A673 (cell line): ENCODE data around the gene EIF3F. TPM values are rescaled to one million over a fixed set of nuclear protein-coding genes. Genes with fewer than 3 reads are reported as not detected.

Experiments
- Bru-seq: library from RNA; stranded (reverse); fragments of 400-500 nt; gene quantifications from one replicate; lab custom pipeline; 2021; lab: Mats Ljungman, UMichigan
- BruChase-seq, 2 experiments: library from RNA; stranded (reverse); fragments of 400-500 nt; gene quantifications; one replicate each; lab custom pipeline; 2021; lab: Mats Ljungman, UMichigan
- BruUV-seq: library from RNA; stranded (reverse); fragments of 400-500 nt; replicated peaks from 2 replicates; lab custom pipeline; 2021; lab: Mats Ljungman, UMichigan
- CTCF ChIA-PET: fragments of 300-600 bp; sonication (Branson Sonifier 250); formaldehyde crosslinking; loops from one replicate; lab custom pipeline; 2022; ENCODE audit warnings: antibody characterized with exemption; lab: Charles Lee
- POLR2A ChIA-PET: fragments of 300-600 bp; sonication (Branson Sonifier 250); formaldehyde crosslinking; loops from one replicate; lab custom pipeline; 2022; ENCODE audit warnings: antibody characterized with exemption; ENCODE audit not compliant: low non-redundant PET; lab: Charles Lee
- DNase-seq: peaks from one replicate; pipeline ENCODE4 v3.0.0-alpha.2; 2015; ENCODE audit warnings: low spot score
- H3K27ac ChIP-seq: fragments of 200-600 bp; sonication (generic); 2 replicates; pipeline ENCODE4 v1.5.1; 2016; ENCODE audit warnings: mixed run types, low read depth, mild to moderate bottlenecking, mixed read lengths, antibody characterized with exemption, low read length; ENCODE audit not compliant: poor library complexity, severe bottlenecking
- H3K27me3 ChIP-seq: fragments of 200-600 bp; sonication (generic); replicated peaks from 2 replicates; pipeline ENCODE4 v1.6.1; 2017; ENCODE audit warnings: mixed run types, low read depth, mild to moderate bottlenecking, mixed read lengths, antibody characterized with exemption, low read length; ENCODE audit not compliant: insufficient read depth, poor library complexity
- H3K36me3 ChIP-seq: fragments of 200-600 bp; sonication (generic); 2 replicates; pipeline ENCODE4 v1.6.1; 2016; ENCODE audit warnings: mixed run types, mild to moderate bottlenecking, mixed read lengths, antibody characterized with exemption, low read length; ENCODE audit not compliant: insufficient read depth, poor library complexity, severe bottlenecking
- H3K4me1 ChIP-seq: fragments of 200-600 bp; sonication (generic); 2 replicates; pipeline ENCODE4 v1.6.1; 2017; ENCODE audit warnings: mixed run types, mild to moderate bottlenecking, mixed read lengths, antibody characterized with exemption, low read length; ENCODE audit not compliant: insufficient read depth, poor library complexity, severe bottlenecking
- H3K4me3 ChIP-seq: fragments of 200-600 bp; sonication (generic); 2 replicates; pipeline ENCODE4 v1.5.1; 2016; ENCODE audit warnings: low read depth, mixed run types, mild to moderate bottlenecking, mixed read lengths, low read length; ENCODE audit not compliant: poor library complexity, severe bottlenecking
- H3K9me3 ChIP-seq: fragments of 200-600 bp; sonication (generic); 2 replicates; pipeline ENCODE4 v1.6.1; 2016; ENCODE audit warnings: mixed run types, low read depth, mild to moderate bottlenecking, mixed read lengths, antibody characterized with exemption, low read length; ENCODE audit not compliant: poor library complexity, severe bottlenecking
- EZH2 ChIP-seq: fragments of 200-600 bp; sonication (generic); IDR thresholded peaks from 2 replicates; pipeline ENCODE4 v1.6.1; 2017; ENCODE audit warnings: borderline replicate concordance, low read depth, mild to moderate bottlenecking, mixed read lengths, antibody characterized with exemption, low read length; ENCODE audit not compliant: poor library complexity, severe bottlenecking
- intact Hi-C: fragments of 100-400 bp; cut with micrococcal nuclease; formaldehyde crosslinking; loops from one replicate; pipeline ENCODE4 v1.10.0; 2022; ENCODE audit not compliant: unreplicated experiment
- long read RNA-seq: library from polyadenylated mRNA; stranded (forward); transcript quantifications from one replicate; pipeline ENCODE4 v2.0.0, GENCODE V29; 2022
- total RNA-seq: library from RNA; stranded (reverse); gene quantifications from 2 replicates; pipeline ENCODE4 v1.2.3, GENCODE V29; 2021
- TF ChIP-seq, protein P1 (sequence below): fragments of 300-800, 200-600 bp; sonication (generic); conservative IDR thresholded peaks from 2 replicates; pipeline ENCODE4 v1.5.1; 2017; ENCODE audit warnings: low read depth, mild to moderate bottlenecking, antibody characterized with exemption, low read length, moderate library complexity, mixed read lengths

Gene EIF3F
- total RNA-seq (146 and 151 TPM in 2 replicates), Bru-seq, nascent RNA (percentile 77 among the genes with signal in this experiment), BruChase-seq, experiment 1, labeled RNA remaining after a 2-hour chase (percentile 63 among the genes with signal in this experiment), BruChase-seq, experiment 2, labeled RNA remaining after a 6-hour chase (percentile 71 among the genes with signal in this experiment)
- long read RNA-seq, transcript EIF3F-201 (8 exons, 1,254 nt) = major isoform, 148 of 164 reads
- long read RNA-seq, partial matches to known transcripts = 8 of 164 reads
- long read RNA-seq, other reads (novel, unspliced or antisense) = 7 of 164 reads

DNA sequence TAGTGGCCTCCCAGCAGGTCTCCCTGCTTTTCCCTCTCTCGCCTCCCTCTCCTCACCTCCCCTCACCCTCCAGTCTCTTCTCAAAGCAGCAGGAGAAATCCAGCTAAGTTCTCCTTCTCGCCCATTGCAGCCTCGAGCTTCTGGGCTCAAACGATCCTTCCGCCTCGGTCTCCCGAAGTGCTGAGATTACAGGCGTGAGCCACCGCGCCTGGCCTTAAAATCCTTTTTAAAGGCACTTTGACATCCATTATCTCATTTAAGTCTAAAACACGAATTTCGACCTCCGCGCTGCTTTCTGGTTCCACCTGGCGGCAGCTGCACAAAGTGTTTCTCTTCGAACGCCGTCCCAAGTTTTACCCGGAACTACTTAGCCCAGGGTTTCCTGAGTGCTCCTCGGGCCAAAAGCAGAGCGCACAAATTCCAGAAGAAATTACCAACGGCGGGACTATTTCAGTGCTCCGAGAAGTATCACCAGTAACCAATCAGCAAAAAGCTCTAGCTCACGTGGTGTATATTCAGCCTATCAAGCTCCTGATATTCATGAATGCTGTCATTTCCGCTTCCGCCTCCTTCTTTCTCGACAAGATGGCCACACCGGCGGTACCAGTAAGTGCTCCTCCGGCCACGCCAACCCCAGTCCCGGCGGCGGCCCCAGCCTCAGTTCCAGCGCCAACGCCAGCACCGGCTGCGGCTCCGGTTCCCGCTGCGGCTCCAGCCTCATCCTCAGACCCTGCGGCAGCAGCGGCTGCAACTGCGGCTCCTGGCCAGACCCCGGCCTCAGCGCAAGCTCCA is at the start of gene EIF3F:
EIF3F (plus strand) TSS at position 570 of the 792 bp plus-strand sequence; CDS start at position 586, 16 bp downstream.
- TF ChIP-seq, protein P1, sequence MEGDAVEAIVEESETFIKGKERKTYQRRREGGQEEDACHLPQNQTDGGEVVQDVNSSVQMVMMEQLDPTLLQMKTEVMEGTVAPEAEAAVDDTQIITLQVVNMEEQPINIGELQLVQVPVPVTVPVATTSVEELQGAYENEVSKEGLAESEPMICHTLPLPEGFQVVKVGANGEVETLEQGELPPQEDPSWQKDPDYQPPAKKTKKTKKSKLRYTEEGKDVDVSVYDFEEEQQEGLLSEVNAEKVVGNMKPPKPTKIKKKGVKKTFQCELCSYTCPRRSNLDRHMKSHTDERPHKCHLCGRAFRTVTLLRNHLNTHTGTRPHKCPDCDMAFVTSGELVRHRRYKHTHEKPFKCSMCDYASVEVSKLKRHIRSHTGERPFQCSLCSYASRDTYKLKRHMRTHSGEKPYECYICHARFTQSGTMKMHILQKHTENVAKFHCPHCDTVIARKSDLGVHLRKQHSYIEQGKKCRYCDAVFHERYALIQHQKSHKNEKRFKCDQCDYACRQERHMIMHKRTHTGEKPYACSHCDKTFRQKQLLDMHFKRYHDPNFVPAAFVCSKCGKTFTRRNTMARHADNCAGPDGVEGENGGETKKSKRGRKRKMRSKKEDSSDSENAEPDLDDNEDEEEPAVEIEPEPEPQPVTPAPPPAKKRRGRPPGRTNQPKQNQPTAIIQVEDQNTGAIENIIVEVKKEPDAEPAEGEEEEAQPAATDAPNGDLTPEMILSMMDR = peak; percentile 74
- no peak for TF ChIP-seq EZH2
- Histone ChIP-seq H3K27me3 (no peaks in the 10 kb centered on the region), H3K27ac (peak within 1 kb of the TSS; percentile 76), H3K9me3 (no peaks in the 10 kb centered on the region), H3K4me1 (peaks cover 5% of the 10 kb centered on the region), H3K36me3 (peaks cover 7% of the 10 kb centered on the region), H3K4me3 (peak within 1 kb of the TSS; percentile 89)
- intact Hi-C loops = loop anchor here (1.0 kb wide), 1 partner anchor 94 kb away; no protein-coding TSS in a partner anchor
- ChIA-PET POLR2A (interaction anchor here (0.6 kb wide), 1 partner anchor 1863 kb away, joined by 5 read pairs; no protein-coding TSS in a partner anchor), CTCF (interaction anchor here (0.5 to 1.0 kb wide), 5 partner anchors 9 to 113 kb away, joined by 3 to 6 read pairs (median 3); no protein-coding TSS in a partner anchor)
- no TSS peak for BruUV-seq
- DNase-seq = peak; percentile 98

DNA sequence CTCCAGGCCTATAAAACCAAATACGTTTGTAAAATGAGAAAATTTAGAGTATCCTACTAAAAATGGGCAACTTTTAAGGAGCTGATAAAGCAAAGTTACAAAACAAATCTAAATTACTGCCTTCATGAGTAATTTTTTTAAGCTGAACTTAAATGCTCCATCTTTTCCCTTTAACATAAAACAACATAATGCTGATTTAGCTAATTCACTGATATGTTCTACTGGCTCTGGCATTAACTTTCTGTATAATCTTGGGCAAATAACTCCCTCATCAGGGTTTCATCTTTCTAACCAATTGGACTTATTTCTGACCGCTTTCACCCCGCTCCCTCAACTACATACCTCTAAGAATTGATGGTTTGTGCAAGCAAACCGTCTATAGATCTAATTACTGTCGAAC is 46.0 kb upstream of the EIF3F start:
- intact Hi-C loops = no loop called here
- H3K36me3 ChIP-seq = no peaks in the 10 kb centered on the region
- no TSS peak for BruUV-seq
- CTCF ChIA-PET = no interaction called here
- TF ChIP-seq, protein P1 = no peak
- no peak for TF ChIP-seq EZH2
- H3K9me3 ChIP-seq = no peaks in the 10 kb centered on the region
- POLR2A ChIA-PET = no interaction called here
- peaks cover 15% of the 10 kb centered on the region for H3K27me3 ChIP-seq
- no peak for DNase-seq
- no peaks in the 10 kb centered on the region for H3K4me1 ChIP-seq
- H3K27ac ChIP-seq = no peak overlapping the region
- H3K4me3 ChIP-seq = no peak overlapping the region

DNA sequence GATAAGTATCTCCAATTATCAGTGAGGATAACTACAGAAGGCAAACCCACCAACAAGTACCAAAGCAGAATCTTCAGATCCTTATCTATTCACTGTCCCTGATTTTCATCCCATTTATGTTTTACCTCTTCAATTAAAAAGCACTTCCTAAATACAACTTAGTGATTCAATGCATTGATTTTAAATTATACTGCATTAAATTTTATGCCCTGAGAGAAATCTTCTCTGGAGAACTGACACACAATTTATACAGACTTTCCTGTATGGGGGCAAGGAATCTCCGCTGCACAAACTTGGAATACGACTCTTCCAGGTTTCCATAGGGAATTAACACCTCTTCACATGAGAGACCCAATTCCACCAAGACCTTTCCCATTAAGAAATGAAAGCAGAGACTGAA is 45.5 kb upstream of the EIF3F start, which contains the start of gene OR10A3:
OR10A3 (minus strand) TSS at position 101 of the 400 bp plus-strand sequence. CDS start 2,188 bp downstream, outside the sequence.
- Histone ChIP-seq H3K27me3 (peaks cover 15% of the 10 kb centered on the region), H3K9me3 (no peaks in the 10 kb centered on the region), H3K4me3 (no peak within 1 kb of the TSS), H3K27ac (no peak within 1 kb of the TSS), H3K36me3 (no peaks in the 10 kb centered on the region), H3K4me1 (no peaks in the 10 kb centered on the region)
- DNase-seq = no peak
- intact Hi-C loops = no loop called here
- CTCF ChIA-PET = no interaction called here
- TF ChIP-seq, protein P1 = no peak
- TF ChIP-seq EZH2 = no peak
- POLR2A ChIA-PET = no interaction called here
- no TSS peak for BruUV-seq
